GM13976 (cell line): Measurements from ENCODE around the gene DUSP23.

ENCODE experiments used
- DNase-seq: peaks from one replicate; pipeline ENCODE4 v3.0.0; 2012; ENCODE audit warnings: low spot score
- in situ Hi-C: fragments of 300-500 bp; cut with MboI; formaldehyde crosslinking; loops from one replicate; pipeline ENCODE4 v1.12.0; 2022; ENCODE audit warnings: low sequenced_read_pairs, mixed read lengths, inconsistent platforms; ENCODE audit not compliant: unreplicated experiment
- TF ChIP-seq, protein P1 (sequence below): IDR thresholded peaks from 2 replicates; pipeline ENCODE4 v1.5.1; 2012; ENCODE audit warnings: borderline replicate concordance, mild to moderate bottlenecking; ENCODE audit not compliant: insufficient read depth; ENCODE audit errors: extremely low read depth, missing control alignments, control extremely low read depth

DUSP23 gene

GRCh38 chr1:159750621-159751020, 30.1 kb upstream of the DUSP23 start:
- TF ChIP-seq, protein P1, sequence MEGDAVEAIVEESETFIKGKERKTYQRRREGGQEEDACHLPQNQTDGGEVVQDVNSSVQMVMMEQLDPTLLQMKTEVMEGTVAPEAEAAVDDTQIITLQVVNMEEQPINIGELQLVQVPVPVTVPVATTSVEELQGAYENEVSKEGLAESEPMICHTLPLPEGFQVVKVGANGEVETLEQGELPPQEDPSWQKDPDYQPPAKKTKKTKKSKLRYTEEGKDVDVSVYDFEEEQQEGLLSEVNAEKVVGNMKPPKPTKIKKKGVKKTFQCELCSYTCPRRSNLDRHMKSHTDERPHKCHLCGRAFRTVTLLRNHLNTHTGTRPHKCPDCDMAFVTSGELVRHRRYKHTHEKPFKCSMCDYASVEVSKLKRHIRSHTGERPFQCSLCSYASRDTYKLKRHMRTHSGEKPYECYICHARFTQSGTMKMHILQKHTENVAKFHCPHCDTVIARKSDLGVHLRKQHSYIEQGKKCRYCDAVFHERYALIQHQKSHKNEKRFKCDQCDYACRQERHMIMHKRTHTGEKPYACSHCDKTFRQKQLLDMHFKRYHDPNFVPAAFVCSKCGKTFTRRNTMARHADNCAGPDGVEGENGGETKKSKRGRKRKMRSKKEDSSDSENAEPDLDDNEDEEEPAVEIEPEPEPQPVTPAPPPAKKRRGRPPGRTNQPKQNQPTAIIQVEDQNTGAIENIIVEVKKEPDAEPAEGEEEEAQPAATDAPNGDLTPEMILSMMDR: no peak
- in situ Hi-C loops: no loop called here
- DNase-seq: no peak

DNA sequence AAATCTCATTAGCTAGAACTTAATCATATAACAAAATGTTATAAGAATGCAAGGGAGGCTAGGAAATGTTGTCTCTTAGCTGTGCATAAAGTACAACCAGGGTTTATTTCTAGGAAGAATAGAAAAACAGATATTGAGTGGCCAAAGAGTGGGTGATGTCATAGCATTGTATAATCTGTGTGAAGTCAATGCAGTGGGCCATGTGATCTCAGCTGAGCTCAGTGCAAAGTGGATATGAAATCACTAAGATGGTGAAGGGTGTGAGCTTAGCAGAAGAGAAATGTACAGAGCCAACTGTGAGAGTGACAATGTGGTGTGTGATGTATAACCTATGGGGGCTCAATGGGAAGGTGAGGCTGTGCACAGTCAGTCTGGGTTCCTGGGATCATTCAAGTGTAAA, 29.7 kb upstream of the DUSP23 start:
- no peak for DNase-seq
- TF ChIP-seq, protein P1: no peak
- in situ Hi-C loops: no loop called here

DNA sequence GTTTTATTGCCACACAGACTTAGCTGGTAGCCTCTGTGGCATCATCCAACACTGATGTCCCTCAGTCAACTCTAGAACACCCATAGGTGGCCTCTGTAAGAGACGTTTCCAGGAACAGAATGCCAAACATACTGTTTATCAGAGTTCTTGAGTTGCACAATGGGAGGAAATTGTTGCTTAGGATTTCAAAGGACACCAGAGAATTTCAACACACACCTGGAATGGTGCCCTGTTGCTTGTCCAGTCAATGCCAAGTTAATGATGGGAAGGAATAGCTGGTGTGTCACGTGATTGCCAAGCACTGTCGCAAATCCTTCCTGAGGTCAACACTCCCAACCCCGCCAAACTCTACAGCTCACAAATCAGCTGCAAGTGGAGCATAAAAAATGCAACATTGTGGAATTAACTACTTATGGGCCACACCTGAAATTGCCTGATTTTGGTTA, 28.6 kb upstream of the DUSP23 start:
- in situ Hi-C loops: no loop called here
- DNase-seq: no peak
- TF ChIP-seq, protein P1: no peak

GRCh38 chr1:159753386-159753785, 27.4 kb upstream of the DUSP23 start:
- in situ Hi-C loops: no loop called here
- TF ChIP-seq, protein P1: no peak
- DNase-seq: no peak

GRCh38 chr1:159755451-159756007, 25.2 kb upstream of the DUSP23 start:
- no peak for DNase-seq
- TF ChIP-seq, protein P1: no peak
- in situ Hi-C loops: no loop called here

- in situ Hi-C loops: no loop called here
- TF ChIP-seq, protein P1: no peak
- DNase-seq: no peak
Measured at GRCh38 chr1:159756397-159756796, 24.4 kb upstream of the DUSP23 start.
